Liver (tissue), 3 donors: ENCODE data around the gene CFAP97.
A peak's percentile ranks its signal among the peaks of the same experiment; 100 is the strongest.

Experiments used
- FOXA1 ChIP-seq: IDR thresholded peaks from 2 replicates; pipeline ENCODE4 v1.6.1; 2016; ENCODE audit warnings: antibody characterized with exemption
- FOXA2 ChIP-seq: IDR thresholded peaks from 2 replicates; pipeline ENCODE4 v1.6.1; 2016; ENCODE audit warnings: antibody characterized with exemption
- HNF4A ChIP-seq, 2 donors: conservative IDR thresholded peaks; 2 replicates each; pipeline ENCODE4 v1.6.1; 2016; ENCODE audit warnings: antibody characterized with exemption in 2 of 2, mild to moderate bottlenecking in 2 of 2
- JUND ChIP-seq, 2 donors: IDR thresholded peaks; 2 replicates each; pipeline ENCODE4 v1.6.1; 2016; ENCODE audit warnings: antibody characterized with exemption in 2 of 2
- RAD21 ChIP-seq, 2 donors: IDR thresholded peaks; 2 replicates each; pipeline ENCODE4 v1.6.1; 2016; ENCODE audit warnings: antibody characterized with exemption in 2 of 2, mild to moderate bottlenecking in 2 of 2
- RXRA ChIP-seq, 2 donors: IDR thresholded peaks; 2 replicates each; pipeline ENCODE4 v1.6.1; 2017 to 2018; ENCODE audit warnings: antibody characterized with exemption in 2 of 2, mild to moderate bottlenecking in 1 of 2
- TAF1 ChIP-seq: conservative IDR thresholded peaks from 2 replicates; pipeline ENCODE4 v1.6.1; 2016; ENCODE audit warnings: antibody characterized with exemption, mild to moderate bottlenecking
- TF ChIP-seq, protein P1 (sequence below): fragments of 150-350 bp; IDR thresholded peaks from 2 replicates; pipeline ENCODE4 v1.5.1; 2017; ENCODE audit warnings: improper control_type of control experiment, low read depth, low read length; ENCODE audit not compliant: missing input control
- TF ChIP-seq, protein P2 (sequence below): IDR thresholded peaks from 2 replicates; pipeline ENCODE4 v1.6.1; 2016; ENCODE audit warnings: antibody characterized with exemption
- TF ChIP-seq, protein P3 (sequence below): IDR thresholded peaks from 2 replicates; pipeline ENCODE4 v1.6.1; 2016; ENCODE audit warnings: antibody characterized with exemption, mild to moderate bottlenecking
- donor health status: healthy.
- donor health status: healthy.

DNA sequence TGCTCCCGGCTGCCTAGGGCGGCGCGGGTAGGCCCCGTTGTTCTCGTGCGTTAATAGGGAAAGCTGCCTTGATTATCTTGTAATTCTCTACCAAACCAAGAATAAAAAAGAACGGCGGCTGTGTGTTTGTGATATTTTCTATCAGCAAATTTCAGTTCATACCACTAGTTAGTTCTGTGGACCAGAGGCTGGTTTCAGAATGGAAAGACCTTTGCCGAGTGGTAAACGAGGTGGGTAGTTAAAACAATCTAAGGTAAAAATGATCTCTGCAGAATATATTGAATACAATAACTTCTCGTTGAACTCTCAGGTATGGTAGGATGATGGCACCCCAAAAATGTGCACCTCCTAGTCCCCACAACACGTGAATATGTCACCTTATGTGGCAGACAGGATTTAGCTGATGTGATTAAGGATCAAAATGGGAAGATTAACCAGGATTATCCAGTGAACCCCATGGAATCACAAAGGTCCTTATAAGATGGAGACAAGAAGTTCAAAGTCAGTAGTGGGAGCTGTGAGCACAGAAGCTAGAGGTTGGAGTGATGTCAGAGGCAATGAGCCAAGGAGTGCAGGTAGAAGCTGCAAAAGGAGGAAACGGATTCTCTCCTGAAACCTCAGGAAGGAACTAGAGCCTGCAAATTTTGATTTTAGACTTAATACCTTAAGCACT, 574 bp upstream of the CFAP97 start:
- TF ChIP-seq RXRA (IDR thresholded peaks at IDR 0.05) (no peak), HNF4A (conservative IDR thresholded peaks at IDR 0.05) (no peak), JUND (IDR thresholded peaks at IDR 0.05) (no peak), RAD21 (IDR thresholded peaks at IDR 0.05) (no peak), FOXA1 (no peak), FOXA2 (no peak), TAF1 (no peak)
- TF ChIP-seq, protein P1, sequence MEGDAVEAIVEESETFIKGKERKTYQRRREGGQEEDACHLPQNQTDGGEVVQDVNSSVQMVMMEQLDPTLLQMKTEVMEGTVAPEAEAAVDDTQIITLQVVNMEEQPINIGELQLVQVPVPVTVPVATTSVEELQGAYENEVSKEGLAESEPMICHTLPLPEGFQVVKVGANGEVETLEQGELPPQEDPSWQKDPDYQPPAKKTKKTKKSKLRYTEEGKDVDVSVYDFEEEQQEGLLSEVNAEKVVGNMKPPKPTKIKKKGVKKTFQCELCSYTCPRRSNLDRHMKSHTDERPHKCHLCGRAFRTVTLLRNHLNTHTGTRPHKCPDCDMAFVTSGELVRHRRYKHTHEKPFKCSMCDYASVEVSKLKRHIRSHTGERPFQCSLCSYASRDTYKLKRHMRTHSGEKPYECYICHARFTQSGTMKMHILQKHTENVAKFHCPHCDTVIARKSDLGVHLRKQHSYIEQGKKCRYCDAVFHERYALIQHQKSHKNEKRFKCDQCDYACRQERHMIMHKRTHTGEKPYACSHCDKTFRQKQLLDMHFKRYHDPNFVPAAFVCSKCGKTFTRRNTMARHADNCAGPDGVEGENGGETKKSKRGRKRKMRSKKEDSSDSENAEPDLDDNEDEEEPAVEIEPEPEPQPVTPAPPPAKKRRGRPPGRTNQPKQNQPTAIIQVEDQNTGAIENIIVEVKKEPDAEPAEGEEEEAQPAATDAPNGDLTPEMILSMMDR: no peak
- TF ChIP-seq, protein P2, sequence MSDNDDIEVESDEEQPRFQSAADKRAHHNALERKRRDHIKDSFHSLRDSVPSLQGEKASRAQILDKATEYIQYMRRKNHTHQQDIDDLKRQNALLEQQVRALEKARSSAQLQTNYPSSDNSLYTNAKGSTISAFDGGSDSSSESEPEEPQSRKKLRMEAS: peak; percentile 24
- TF ChIP-seq, protein P3, sequence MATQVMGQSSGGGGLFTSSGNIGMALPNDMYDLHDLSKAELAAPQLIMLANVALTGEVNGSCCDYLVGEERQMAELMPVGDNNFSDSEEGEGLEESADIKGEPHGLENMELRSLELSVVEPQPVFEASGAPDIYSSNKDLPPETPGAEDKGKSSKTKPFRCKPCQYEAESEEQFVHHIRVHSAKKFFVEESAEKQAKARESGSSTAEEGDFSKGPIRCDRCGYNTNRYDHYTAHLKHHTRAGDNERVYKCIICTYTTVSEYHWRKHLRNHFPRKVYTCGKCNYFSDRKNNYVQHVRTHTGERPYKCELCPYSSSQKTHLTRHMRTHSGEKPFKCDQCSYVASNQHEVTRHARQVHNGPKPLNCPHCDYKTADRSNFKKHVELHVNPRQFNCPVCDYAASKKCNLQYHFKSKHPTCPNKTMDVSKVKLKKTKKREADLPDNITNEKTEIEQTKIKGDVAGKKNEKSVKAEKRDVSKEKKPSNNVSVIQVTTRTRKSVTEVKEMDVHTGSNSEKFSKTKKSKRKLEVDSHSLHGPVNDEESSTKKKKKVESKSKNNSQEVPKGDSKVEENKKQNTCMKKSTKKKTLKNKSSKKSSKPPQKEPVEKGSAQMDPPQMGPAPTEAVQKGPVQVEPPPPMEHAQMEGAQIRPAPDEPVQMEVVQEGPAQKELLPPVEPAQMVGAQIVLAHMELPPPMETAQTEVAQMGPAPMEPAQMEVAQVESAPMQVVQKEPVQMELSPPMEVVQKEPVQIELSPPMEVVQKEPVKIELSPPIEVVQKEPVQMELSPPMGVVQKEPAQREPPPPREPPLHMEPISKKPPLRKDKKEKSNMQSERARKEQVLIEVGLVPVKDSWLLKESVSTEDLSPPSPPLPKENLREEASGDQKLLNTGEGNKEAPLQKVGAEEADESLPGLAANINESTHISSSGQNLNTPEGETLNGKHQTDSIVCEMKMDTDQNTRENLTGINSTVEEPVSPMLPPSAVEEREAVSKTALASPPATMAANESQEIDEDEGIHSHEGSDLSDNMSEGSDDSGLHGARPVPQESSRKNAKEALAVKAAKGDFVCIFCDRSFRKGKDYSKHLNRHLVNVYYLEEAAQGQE: no peak
